G401 (cell line): ENCODE data around the gene NCAPD3. TPM values are rescaled to one million over a fixed set of nuclear protein-coding genes. Genes with fewer than 3 reads are reported as not detected.
"Not testable (repeated sequence)": the region's sequence is repeated elsewhere in the genome, so short reads cannot be mapped to it uniquely, and the experiment has no call there.

Experiments used
- DNase-seq: peaks from one replicate; pipeline ENCODE4 v3.0.0-alpha.2; 2015; ENCODE audit warnings: low spot score
- in situ Hi-C: cut with HindIII; loops from 2 replicates; pipeline ENCODE4 v1.10.0; 2016; ENCODE audit warnings: low sequenced_read_pairs, mixed read lengths
- total RNA-seq: library from RNA; depleted of rRNA; stranded (reverse); fragments of >200 nt; shearing (Covaris generic); gene quantifications from 2 replicates; pipeline ENCODE4 v1.2.3, GENCODE V29; 2014; rRNA removed

The NCAPD3 gene, protein sequence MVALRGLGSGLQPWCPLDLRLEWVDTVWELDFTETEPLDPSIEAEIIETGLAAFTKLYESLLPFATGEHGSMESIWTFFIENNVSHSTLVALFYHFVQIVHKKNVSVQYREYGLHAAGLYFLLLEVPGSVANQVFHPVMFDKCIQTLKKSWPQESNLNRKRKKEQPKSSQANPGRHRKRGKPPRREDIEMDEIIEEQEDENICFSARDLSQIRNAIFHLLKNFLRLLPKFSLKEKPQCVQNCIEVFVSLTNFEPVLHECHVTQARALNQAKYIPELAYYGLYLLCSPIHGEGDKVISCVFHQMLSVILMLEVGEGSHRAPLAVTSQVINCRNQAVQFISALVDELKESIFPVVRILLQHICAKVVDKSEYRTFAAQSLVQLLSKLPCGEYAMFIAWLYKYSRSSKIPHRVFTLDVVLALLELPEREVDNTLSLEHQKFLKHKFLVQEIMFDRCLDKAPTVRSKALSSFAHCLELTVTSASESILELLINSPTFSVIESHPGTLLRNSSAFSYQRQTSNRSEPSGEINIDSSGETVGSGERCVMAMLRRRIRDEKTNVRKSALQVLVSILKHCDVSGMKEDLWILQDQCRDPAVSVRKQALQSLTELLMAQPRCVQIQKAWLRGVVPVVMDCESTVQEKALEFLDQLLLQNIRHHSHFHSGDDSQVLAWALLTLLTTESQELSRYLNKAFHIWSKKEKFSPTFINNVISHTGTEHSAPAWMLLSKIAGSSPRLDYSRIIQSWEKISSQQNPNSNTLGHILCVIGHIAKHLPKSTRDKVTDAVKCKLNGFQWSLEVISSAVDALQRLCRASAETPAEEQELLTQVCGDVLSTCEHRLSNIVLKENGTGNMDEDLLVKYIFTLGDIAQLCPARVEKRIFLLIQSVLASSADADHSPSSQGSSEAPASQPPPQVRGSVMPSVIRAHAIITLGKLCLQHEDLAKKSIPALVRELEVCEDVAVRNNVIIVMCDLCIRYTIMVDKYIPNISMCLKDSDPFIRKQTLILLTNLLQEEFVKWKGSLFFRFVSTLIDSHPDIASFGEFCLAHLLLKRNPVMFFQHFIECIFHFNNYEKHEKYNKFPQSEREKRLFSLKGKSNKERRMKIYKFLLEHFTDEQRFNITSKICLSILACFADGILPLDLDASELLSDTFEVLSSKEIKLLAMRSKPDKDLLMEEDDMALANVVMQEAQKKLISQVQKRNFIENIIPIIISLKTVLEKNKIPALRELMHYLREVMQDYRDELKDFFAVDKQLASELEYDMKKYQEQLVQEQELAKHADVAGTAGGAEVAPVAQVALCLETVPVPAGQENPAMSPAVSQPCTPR (N-terminal part only)
- 35.4 and 49.5 TPM in 2 replicates for total RNA-seq

DNA sequence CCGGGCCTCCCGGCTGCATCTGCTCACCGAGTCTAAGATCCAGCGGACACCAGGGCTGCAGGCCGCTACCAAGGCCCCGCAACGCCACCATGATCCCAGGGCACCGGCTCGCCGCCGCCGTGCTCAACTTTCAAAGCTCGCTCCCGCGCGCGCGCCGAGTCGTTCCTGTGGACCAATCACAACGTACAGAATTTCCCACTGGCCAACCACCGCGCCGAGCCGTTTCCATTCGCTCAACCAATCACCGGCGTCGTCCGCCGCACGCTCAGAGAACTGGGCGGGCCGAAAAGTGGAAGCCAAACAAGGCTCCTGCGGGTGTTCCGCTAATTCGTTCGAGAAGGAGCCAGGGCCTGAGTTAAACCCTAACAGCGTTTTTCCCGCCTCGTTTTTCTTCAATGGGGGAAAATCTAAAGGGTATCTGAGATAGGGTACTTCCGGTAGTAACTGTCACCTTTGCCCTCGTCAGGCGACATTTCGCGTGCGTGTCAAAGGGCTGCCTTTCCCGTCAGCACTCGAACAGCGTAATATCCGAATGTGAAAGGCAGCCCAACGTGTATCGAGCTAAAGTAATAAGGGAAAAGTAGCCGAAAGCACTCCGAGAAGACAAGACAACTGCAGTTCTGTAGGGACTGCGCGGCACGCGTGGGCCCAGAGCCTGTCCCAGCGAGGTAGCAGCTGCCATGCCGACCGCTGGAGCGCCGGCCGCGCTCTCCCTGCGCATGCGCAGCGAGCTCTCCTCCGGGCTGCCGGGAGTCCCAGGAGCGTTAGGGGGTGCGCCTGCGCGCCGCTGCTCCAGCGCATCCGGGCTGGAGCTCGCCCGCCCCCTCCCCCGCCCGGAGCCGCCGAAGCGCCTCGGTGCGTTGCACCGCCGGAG, at the start of gene NCAPD3, which contains the start of gene VPS26B:
TSS of gene NCAPD3 (minus strand) at position 132 of the 874 bp plus-strand sequence. CDS start at position 91, 41 bp downstream.
TSS of gene VPS26B (plus strand) at position 836 of the 874 bp plus-strand sequence. CDS start 452 bp downstream, outside the sequence.
- in situ Hi-C loops: no loop called here

DNA sequence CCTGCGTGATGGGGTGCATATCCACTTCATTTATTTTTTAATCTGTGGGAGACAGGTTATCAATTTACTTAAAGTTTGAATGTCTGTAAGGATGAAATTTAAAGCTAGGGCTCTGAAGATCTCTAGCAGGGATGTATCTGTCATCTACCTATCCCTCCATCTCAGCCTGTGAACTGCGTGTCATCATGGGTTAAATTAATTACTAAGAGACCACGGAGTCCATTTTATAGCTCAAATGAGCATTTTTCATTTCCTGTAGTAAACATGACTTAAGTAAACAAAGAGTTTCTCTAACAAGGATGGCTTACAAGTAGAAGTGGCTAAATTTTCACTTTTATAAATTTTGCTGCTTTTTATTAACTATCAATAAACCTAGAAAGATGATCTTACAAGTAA, 49.5 kb upstream of the NCAPD3 start:
- in situ Hi-C loops: no loop called here
- DNase-seq: no peak

More for the DNA sequence above, at the start of gene NCAPD3, which contains the start of gene VPS26B:
- peak; percentile 95 for DNase-seq

DNA sequence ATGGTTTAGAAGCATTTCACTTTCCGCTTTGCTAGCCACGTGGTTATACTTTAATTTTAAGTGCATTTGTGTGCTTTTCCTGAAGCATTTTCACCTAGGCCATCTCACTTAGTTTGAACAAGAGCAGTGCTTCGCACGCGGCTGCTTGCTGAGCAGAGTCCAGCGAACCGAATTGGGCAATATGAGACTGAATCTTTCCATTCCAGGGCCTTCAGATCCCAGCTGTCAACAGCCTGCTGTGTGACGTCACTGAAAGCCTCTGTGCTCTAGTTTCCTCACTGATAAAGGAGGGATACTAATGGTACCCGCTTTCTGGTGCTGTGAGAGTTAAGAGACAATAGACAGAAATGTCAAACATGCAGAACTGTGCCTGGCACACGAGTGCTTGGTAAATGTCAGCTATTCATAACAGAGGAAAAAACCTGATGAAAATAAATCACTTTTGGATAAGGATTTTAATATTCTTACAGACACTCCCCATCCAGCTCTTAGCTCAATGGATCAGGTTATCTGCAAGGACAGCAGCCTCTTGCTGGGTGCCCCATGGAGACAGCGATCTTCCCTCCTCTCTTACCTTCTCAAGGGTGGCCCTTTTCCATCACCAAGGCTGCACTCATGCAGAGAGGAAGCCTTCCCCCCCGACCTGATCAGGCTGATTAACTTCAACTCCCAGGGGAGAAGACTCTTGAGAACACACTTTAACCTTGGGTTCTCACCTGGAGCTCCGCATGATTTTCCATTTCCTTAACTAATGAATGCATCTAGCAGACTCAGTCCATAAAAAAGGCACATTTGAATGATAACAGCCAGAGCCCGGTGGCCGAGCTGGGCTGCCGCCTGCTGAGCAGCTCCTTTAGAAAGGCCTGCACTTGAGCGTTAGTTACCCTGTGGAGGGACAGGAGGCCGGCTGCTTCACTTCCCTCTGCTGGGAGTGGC, 48.9 kb upstream of the NCAPD3 start:
- in situ Hi-C loops: no loop called here
- peak; percentile 28 for DNase-seq

DNA sequence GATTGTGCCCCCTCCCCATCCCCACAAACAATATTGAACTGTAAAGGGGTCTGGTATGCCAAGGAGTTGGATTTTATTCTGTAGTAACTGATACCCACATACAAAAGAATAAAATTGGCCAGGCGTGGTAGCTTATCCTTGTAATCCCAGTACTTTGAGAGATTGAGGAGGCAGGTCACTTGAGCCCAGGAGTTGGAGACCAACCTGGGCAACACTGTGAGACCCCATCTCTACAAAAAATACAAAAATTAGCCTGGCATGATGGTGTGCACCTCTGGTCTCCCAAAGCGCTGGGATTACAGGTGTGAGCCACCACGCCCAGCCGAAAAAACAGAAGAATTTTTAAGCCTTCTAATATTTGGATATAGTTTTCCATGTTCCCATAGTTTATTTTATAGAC, 48.2 kb upstream of the NCAPD3 start:
- in situ Hi-C loops: no loop called here
- no peak for DNase-seq

DNA sequence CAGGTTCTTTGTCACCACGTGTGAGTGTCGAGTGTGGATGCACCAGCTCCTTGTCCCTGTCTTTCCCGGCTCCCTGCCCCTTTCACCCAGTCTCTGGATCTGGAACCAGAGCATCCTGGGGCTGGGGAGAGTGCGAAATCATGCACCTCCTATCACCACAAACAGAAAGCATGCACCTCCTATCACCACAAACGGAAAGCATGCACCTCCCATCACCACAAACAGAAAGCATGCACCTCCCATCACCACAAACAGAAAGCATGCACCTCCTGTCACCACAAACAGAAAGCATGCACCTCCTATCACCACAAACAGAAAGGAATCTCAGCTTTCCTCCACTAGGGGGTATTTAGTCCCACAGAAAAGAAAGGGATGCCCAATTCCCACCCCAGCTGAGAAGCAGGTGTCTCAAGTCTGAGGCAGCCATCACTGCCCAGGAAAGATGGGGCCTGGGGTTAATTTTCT, 46.5 kb upstream of the NCAPD3 start:
- in situ Hi-C loops: no loop called here
- DNase-seq: peak; percentile 21

DNA sequence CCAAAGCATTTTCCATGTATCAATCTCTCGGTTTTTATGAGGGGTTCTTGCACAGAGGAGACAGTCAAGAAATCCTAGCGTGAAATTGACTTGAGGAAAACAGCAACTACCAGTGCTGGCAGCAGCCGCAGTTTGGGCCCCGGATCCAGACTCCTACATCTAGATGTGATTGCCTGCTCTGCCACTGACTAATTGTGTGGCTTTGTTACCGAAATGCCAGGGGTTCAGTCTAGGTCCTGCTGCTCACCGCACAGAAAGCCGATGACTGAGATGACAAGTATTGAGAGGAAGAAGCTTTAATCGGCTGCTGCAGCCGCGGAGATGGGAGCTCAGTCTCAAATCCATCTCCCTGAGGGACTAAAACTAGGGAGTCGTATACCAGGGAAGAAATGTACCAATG, 44.2 kb upstream of the NCAPD3 start:
- no peak for DNase-seq
- in situ Hi-C loops: no loop called here

DNA sequence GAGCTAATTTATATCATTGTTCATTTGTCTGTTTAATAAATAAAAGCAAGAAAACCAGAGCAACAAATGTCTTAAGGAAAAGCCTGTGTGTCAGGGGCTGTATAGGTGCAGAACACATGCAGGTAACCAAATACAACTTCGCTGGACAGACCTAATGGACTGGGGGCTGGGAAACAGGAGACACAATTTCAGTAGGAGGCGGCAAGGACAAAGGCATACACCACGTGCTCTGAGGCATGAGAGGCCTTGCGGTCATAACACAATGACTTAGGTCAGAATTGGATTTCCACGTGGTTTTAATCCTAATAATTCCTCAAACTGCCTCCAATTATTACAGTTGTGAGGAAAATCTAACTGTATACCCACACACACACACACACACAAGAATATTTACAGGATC, 43.7 kb upstream of the NCAPD3 start:
- in situ Hi-C loops: no loop called here
- DNase-seq: no peak

DNA sequence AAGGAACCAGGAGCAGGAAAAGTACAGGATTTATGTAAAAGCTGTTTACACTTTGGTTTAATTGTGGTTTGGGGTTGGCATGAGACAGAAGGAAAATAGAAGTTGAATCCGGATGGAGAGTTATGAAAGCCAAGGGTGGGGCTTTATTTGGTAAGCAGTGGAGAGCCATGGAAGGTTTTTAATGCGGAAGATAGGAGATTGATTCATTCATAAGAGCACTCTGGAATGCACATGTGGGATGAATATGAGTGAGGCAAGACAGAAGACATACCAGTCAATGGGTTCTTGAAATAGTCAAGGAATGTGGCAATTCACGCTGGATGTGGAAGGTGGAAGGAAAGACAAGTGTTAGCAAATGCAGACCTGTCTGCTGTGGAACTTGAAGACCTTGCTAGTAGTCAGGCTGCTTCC, 43.1 kb upstream of the NCAPD3 start:
- in situ Hi-C loops: no loop called here
- DNase-seq: no peak

DNA sequence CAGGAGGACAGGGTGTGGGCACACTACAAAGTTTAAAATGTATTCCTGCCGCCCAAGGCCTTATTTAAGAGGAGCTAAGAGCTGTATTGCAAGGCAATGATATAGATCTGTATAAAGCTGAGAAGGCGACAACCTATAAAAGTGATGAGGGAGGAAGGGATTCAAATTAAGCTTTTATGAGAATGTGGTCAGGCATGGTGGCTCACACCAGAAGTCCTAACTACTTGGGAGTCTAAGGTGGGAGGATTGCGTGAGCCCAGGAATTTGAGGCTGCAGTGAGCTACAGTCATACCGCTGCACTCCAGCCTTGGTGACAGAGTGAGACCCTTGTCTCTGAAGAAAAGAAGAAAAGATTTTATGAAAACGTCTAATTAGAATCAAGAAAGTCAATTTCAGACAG, 42.7 kb upstream of the NCAPD3 start:
- no peak for DNase-seq
- in situ Hi-C loops: no loop called here

DNA sequence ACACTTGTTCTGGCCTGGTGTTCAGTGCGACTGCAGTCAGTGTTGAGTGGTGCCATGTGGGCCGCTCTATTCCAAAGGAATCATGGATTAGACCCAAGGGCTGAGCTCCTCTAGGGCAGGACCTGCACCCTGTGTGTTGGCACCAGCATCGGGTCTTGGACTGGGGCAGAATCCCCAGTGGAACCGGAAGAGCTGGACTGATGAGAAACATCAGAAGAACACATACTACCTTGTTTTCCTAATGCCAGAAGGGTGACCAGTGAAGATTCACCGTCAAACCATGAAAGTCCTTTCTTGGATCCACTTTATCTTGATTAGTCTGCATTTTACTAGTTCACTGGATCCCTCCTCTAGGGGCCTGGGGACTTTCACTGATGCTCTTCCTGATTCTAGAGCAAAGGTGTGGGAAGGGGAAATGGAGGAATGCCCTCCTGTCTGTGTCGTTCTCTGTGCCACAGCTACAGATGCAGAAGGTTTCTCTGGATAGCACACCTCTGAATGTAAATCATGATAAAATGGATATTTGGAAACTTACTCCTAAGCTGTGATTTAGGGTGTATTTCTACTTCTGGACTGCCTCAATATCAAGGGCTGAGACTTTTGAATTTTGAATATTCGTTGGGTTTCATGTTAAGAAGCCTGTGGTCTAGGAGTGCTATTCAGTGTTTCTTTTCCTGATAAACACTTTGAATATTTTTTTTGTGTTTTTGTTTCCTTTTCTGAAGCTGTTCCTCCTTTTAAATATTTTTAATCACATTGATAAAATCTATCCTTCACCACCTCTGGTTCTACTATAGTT, 41.4 kb upstream of the NCAPD3 start:
- in situ Hi-C loops: no loop called here
- no peak for DNase-seq

DNA sequence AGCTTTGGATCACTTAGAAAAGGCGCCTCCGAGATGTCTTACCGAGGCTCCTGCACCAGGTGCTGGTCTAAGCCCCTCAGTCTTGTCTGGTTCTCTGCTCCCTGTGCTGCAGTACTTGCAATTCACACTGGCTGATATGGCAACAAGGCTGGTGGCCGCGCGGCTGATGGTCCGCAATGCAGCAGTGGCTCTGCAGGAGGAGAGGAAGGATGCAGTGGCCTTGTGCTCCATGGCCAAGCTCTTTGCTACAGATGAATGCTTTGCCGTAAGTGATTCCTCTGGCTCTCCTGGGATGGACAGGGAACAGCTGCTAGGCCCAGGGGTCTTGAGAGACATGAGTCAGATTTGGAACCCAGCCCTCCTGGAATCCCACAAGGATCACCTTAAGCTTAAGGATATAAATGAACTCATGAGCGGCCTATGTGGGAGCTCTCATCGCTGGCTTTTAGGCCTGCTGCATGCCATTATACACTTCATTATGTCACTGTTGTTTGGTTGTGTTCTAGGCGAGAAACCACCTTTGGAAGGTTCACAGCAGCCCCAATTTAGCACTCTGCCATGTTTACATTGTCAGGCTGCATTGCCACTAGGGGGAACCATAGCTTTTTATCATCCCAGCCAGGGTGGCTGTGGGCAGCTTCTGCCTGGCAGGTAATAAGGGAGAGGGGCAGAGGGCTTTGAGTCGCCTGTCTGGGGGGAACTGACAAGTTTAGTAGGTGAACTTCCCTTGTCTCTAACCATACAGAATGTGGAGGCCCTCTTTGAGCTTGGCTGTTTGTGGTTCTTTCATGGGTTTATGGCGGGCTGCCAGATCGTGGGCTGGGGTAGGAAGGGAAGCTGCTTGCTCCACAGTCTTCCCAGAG, 38.1 kb upstream of the NCAPD3 start:
- peak; percentile 11 for DNase-seq
- in situ Hi-C loops: no loop called here

DNA sequence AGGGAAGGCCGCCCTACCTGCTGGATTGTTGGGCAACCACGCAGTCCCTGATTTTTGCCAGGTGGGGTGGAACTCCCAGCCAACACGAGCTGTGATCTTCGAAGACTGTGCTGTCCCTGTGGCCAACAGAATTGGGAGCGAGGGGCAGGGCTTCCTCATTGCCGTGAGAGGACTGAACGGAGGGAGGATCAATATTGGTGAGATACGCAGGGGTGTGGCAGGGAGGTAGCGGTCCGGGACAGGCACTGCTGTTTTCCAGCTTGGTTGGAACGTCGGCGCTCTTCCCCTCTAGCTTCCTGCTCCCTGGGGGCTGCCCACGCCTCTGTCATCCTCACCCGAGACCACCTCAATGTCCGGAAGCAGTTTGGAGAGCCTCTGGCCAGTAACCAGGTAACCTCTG, 37.2 kb upstream of the NCAPD3 start:
- no peak for DNase-seq
- in situ Hi-C loops: no loop called here

DNA sequence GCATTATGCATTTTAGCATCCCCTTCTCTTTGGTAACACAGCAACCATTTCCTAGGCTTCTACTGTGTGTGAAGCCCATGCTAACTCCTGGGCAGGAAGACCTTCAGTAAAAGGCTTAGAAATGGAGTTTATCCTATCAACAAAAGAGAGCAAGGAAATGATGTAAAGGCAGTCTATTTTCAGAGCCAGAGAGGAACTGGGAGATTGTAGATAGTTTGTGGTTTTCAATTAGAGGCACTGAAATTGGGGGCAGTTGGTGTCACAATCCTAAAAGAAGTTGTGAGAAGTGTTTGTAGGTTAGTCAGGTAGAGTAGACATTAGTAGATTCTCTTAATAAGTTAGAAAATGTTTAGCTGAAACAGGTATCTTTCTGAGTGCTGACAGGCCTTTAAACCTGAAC, 36.7 kb upstream of the NCAPD3 start:
- DNase-seq: no peak
- in situ Hi-C loops: no loop called here

DNA sequence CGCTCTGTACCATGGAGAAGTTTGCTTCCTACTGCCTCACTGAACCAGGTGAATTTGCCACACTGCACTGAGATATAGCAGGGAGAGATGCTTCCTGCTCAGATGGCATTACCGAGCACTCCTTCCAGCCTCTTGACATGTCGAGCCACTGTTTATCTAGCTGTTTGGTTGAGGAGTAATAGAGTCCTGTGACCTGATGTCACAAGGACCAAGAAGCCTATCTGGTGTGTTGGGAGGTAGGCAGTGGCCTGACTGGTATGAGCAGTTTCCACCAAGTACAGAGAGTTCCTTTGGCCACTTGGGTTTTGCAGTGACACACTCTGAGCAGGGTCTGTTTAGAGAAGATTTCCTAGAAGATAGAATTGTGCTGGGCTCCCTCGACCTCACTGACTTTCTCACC, 34.8 kb upstream of the NCAPD3 start:
- in situ Hi-C loops: no loop called here
- DNase-seq: no peak

DNA sequence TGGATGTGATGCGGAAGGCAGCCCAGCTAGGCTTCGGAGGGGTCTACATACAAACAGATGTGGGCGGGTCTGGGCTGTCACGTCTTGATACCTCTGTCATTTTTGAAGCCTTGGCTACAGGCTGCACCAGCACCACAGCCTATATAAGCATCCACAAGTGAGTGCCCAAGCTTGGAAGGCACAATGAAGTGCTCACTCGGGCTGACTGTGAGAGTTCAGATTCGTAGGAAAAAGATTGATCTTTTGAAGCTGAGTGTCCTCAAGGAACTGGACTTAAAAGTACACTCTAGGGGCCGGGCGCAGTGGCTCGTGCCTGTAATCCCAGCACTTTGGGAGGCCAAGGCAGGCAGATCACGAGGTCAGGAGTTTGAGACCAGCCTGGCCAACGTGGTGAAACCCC, 33.3 kb upstream of the NCAPD3 start:
- in situ Hi-C loops: no loop called here

DNA sequence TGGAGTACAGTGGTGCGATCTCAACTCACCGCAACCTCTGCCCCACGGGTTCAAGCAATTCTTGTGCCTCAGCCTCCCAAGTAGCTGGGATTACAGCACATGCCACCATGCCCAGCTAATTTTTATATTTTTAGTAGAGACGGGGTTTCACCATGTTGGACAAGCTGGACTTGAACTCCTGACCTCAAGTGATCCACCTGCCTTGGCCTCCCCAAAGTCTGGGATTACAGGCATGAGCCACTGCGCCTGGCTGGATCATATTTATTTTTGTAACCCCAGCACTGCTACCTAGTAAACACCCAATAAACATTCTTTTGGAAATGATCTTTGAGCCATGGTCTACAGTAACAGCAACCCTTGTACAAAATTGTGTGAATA, 31.4 kb upstream of the NCAPD3 start:
- DNase-seq, in situ Hi-C loops: not testable (repeated sequence)

More for the DNA sequence above, 33.3 kb upstream of the NCAPD3 start:
- DNase-seq: no peak
